ENCODE measurements around the gene OMD.

The OMD gene
- total RNA-seq: 0 to 0.11 (median 0) reads per million in 9 experiments

GRCh38 chr9:92424340-92424739, at the start of gene OMD:
OMD (minus strand) TSS chr9:92424471; CDS start chr9:92417558, 6,913 bp downstream.
- H3K27me3 Mint-ChIP-seq: peaks cover 0 to 10% of the 10 kb centered on the region in 2 donors
- no peaks in the 10 kb centered on the region for H3K4me1 Mint-ChIP-seq (ENCODE audit: low read depth in 2 of 2)
- DNase-seq (no peak), ATAC-seq (replicated peaks) (no peak)
- H3K27ac Mint-ChIP-seq: no peak within 1 kb of the TSS
- H3K36me3 Mint-ChIP-seq (ENCODE audit: insufficient read depth): no peaks in the 10 kb centered on the region
- no peaks in the 10 kb centered on the region for H3K9me3 Mint-ChIP-seq
- H3K4me3 Mint-ChIP-seq: no peak within 1 kb of the TSS

GRCh38 chr9:92468206-92468605, 43.9 kb upstream of the OMD start:
- Mint-ChIP-seq H3K27me3 (no peaks in the 10 kb centered on the region), H3K27ac (no peak overlapping the region), H3K4me1 (ENCODE audit: low read depth in 2 of 2) (no peaks in the 10 kb centered on the region), H3K36me3 (ENCODE audit: insufficient read depth) (no peaks in the 10 kb centered on the region), H3K9me3 (no peaks in the 10 kb centered on the region), H3K4me3 (no peak overlapping the region)
- no peak for ATAC-seq (replicated peaks)
- DNase-seq: no peak

GRCh38 chr9:92467511-92467910, 43.2 kb upstream of the OMD start:
- ATAC-seq (replicated peaks) (no peak), DNase-seq (no peak)
- Mint-ChIP-seq H3K27ac (no peak overlapping the region), H3K4me1 (ENCODE audit: low read depth in 2 of 2) (no peaks in the 10 kb centered on the region), H3K4me3 (no peak overlapping the region), H3K27me3 (no peaks in the 10 kb centered on the region), H3K36me3 (ENCODE audit: insufficient read depth) (no peaks in the 10 kb centered on the region), H3K9me3 (no peaks in the 10 kb centered on the region)

- no peak for ATAC-seq (replicated peaks)
- no peaks in the 10 kb centered on the region for H3K4me1 Mint-ChIP-seq (ENCODE audit: low read depth in 2 of 2)
Measured at GRCh38 chr9:92467041-92467440, 42.8 kb upstream of the OMD start.

GRCh38 chr9:92463984-92464383, 39.7 kb upstream of the OMD start:
- Mint-ChIP-seq H3K27ac (no peak overlapping the region), H3K36me3 (ENCODE audit: insufficient read depth) (no peaks in the 10 kb centered on the region), H3K4me1 (ENCODE audit: low read depth in 2 of 2) (no peaks in the 10 kb centered on the region), H3K27me3 (no peaks in the 10 kb centered on the region), H3K9me3 (no peaks in the 10 kb centered on the region), H3K4me3 (no peak overlapping the region)
- ATAC-seq (replicated peaks) (no peak), DNase-seq (no peak)

More at GRCh38 chr9:92467041-92467440, 42.8 kb upstream of the OMD start:
- Mint-ChIP-seq H3K9me3 (no peaks in the 10 kb centered on the region), H3K4me3 (no peak overlapping the region), H3K27ac (no peak overlapping the region), H3K27me3 (no peaks in the 10 kb centered on the region), H3K36me3 (ENCODE audit: insufficient read depth) (no peaks in the 10 kb centered on the region)
- DNase-seq: no peak

- no peaks in the 10 kb centered on the region for H3K27me3 Mint-ChIP-seq
- no peak overlapping the region for H3K27ac Mint-ChIP-seq
- ATAC-seq (replicated peaks) (no peak), DNase-seq (no peak)
- H3K4me3 Mint-ChIP-seq: no peak overlapping the region
- H3K36me3 Mint-ChIP-seq (ENCODE audit: insufficient read depth): no peaks in the 10 kb centered on the region
- no peaks in the 10 kb centered on the region for H3K4me1 Mint-ChIP-seq (ENCODE audit: low read depth in 2 of 2)
- H3K9me3 Mint-ChIP-seq: no peaks in the 10 kb centered on the region
Measured at GRCh38 chr9:92463387-92463786, 39.1 kb upstream of the OMD start.

- DNase-seq (no peak), ATAC-seq (replicated peaks) (no peak)
- Mint-ChIP-seq H3K4me3 (no peak overlapping the region), H3K4me1 (ENCODE audit: low read depth in 2 of 2) (no peaks in the 10 kb centered on the region), H3K9me3 (no peaks in the 10 kb centered on the region), H3K36me3 (ENCODE audit: insufficient read depth) (no peaks in the 10 kb centered on the region), H3K27me3 (no peaks in the 10 kb centered on the region), H3K27ac (no peak overlapping the region)
Measured at GRCh38 chr9:92457576-92457975, 33.3 kb upstream of the OMD start.

GRCh38 chr9:92455217-92455616, 30.9 kb upstream of the OMD start:
- H3K9me3 Mint-ChIP-seq: no peaks in the 10 kb centered on the region
- no peak for DNase-seq
- H3K27me3 Mint-ChIP-seq: no peaks in the 10 kb centered on the region
- no peak overlapping the region for H3K27ac Mint-ChIP-seq
- H3K36me3 Mint-ChIP-seq (ENCODE audit: insufficient read depth): no peaks in the 10 kb centered on the region
- no peak overlapping the region for H3K4me3 Mint-ChIP-seq
- ATAC-seq (replicated peaks): no peak
- no peaks in the 10 kb centered on the region for H3K4me1 Mint-ChIP-seq (ENCODE audit: low read depth in 2 of 2)

- no peaks in the 10 kb centered on the region for H3K9me3 Mint-ChIP-seq
- DNase-seq: no peak
- no peak for ATAC-seq (replicated peaks)
- H3K4me3 Mint-ChIP-seq: no peak overlapping the region
- H3K27me3 Mint-ChIP-seq: no peaks in the 10 kb centered on the region
- H3K4me1 Mint-ChIP-seq (ENCODE audit: low read depth in 2 of 2): no peaks in the 10 kb centered on the region
- H3K27ac Mint-ChIP-seq: no peak overlapping the region
- no peaks in the 10 kb centered on the region for H3K36me3 Mint-ChIP-seq (ENCODE audit: insufficient read depth)
Measured at GRCh38 chr9:92446536-92446935, 22.3 kb upstream of the OMD start.

GRCh38 chr9:92444841-92445240, 20.6 kb upstream of the OMD start:
- H3K27me3 Mint-ChIP-seq: no peaks in the 10 kb centered on the region
- no peak for ATAC-seq (replicated peaks)
- DNase-seq: no peak
- no peaks in the 10 kb centered on the region for H3K36me3 Mint-ChIP-seq (ENCODE audit: insufficient read depth)
- H3K27ac Mint-ChIP-seq: no peak overlapping the region
- H3K9me3 Mint-ChIP-seq: no peaks in the 10 kb centered on the region
- H3K4me3 Mint-ChIP-seq: no peak overlapping the region
- H3K4me1 Mint-ChIP-seq (ENCODE audit: low read depth in 2 of 2): peaks cover 4 to 12% of the 10 kb centered on the region in 2 donors

GRCh38 chr9:92440751-92441046, 16.4 kb upstream of the OMD start:
- H3K36me3 Mint-ChIP-seq (ENCODE audit: insufficient read depth): no peaks in the 10 kb centered on the region
- ATAC-seq (replicated peaks) (peak; percentile 86), DNase-seq (peak in 1 of 3 experiments; percentile 20)
- peaks cover 4 to 12% of the 10 kb centered on the region in 2 donors for H3K4me1 Mint-ChIP-seq (ENCODE audit: low read depth in 2 of 2)
- peak overlapping the region; percentile 64 to 75 for H3K4me3 Mint-ChIP-seq
- H3K27me3 Mint-ChIP-seq: no peaks in the 10 kb centered on the region
- H3K9me3 Mint-ChIP-seq: no peaks in the 10 kb centered on the region
- peak overlapping the region; percentile 87 to 97 for H3K27ac Mint-ChIP-seq

GRCh38 chr9:92439921-92440750, 15.9 kb upstream of the OMD start:
- no peak for DNase-seq
- peak overlapping the region; percentile 64 to 75 for H3K4me3 Mint-ChIP-seq
- H3K9me3 Mint-ChIP-seq: no peaks in the 10 kb centered on the region
- no peaks in the 10 kb centered on the region for H3K36me3 Mint-ChIP-seq (ENCODE audit: insufficient read depth)
- H3K27me3 Mint-ChIP-seq: no peaks in the 10 kb centered on the region
- peaks cover 4 to 12% of the 10 kb centered on the region in 2 donors for H3K4me1 Mint-ChIP-seq (ENCODE audit: low read depth in 2 of 2)
- H3K27ac Mint-ChIP-seq: peak overlapping the region; percentile 87 to 97
- no peak for ATAC-seq (replicated peaks)

- DNase-seq (no peak), ATAC-seq (replicated peaks) (no peak)
- Mint-ChIP-seq H3K27me3 (no peaks in the 10 kb centered on the region), H3K36me3 (ENCODE audit: insufficient read depth) (no peaks in the 10 kb centered on the region), H3K4me3 (no peak overlapping the region), H3K27ac (peak overlapping the region in 1 of 2 donors; percentile 97), H3K4me1 (ENCODE audit: low read depth in 2 of 2) (peaks cover 4 to 12% of the 10 kb centered on the region in 2 donors), H3K9me3 (no peaks in the 10 kb centered on the region)
Measured at GRCh38 chr9:92438900-92439526, 14.7 kb upstream of the OMD start.

GRCh38 chr9:92435263-92435662, 11.0 kb upstream of the OMD start:
- DNase-seq (no peak), ATAC-seq (replicated peaks) (no peak)
- Mint-ChIP-seq H3K4me1 (ENCODE audit: low read depth in 2 of 2) (peaks cover under 1% of the 10 kb centered on the region in 2 donors), H3K27me3 (no peaks in the 10 kb centered on the region), H3K4me3 (no peak overlapping the region), H3K9me3 (no peaks in the 10 kb centered on the region), H3K36me3 (ENCODE audit: insufficient read depth) (no peaks in the 10 kb centered on the region), H3K27ac (no peak overlapping the region)

Measured in effector memory CD8-positive, alpha-beta T cell (primary cell).